Measurements from ENCODE around the gene ARRB1.

The ARRB1 gene

GRCh38 chr11:75301131-75301530, 50.3 kb downstream of the ARRB1 start:
- TF ChIP-seq CTCF (IDR thresholded peaks at IDR 0.05) = no peak

GRCh38 chr11:75298976-75299260, 52.5 kb downstream of the ARRB1 start:
- TF ChIP-seq CTCF (IDR thresholded peaks at IDR 0.05) = no peak

- no peak for TF ChIP-seq CTCF (IDR thresholded peaks at IDR 0.05)
These were observed 53.1 kb downstream of the ARRB1 start for GRCh38 chr11:75298191-75298975.

- TF ChIP-seq CTCF (IDR thresholded peaks at IDR 0.05) = no peak
These were observed 57.6 kb downstream of the ARRB1 start for GRCh38 chr11:75293903-75294302.

- TF ChIP-seq CTCF (IDR thresholded peaks at IDR 0.05) = no peak
These were observed 58.5 kb downstream of the ARRB1 start for GRCh38 chr11:75292943-75293342.

- no peak for TF ChIP-seq CTCF (IDR thresholded peaks at IDR 0.05)
These were observed 59.7 kb downstream of the ARRB1 start for GRCh38 chr11:75291741-75292140.

- TF ChIP-seq CTCF (IDR thresholded peaks at IDR 0.05) = no peak
These were observed 61.5 kb downstream of the ARRB1 start for GRCh38 chr11:75289919-75290318.

- TF ChIP-seq CTCF (IDR thresholded peaks at IDR 0.05) = no peak
These were observed 62.0 kb downstream of the ARRB1 start for GRCh38 chr11:75289511-75289760.

Data from LNCAP (cell line).